ENCODE results near the gene GPLD1.

GRCh38 chr6:24486065-24486464, 3.3 kb downstream of the GPLD1 start:
- TF ChIP-seq CTCF (IDR thresholded peaks at IDR 0.05) (no peak), POLR2A (IDR thresholded peaks at IDR 0.05) (no peak), EP300 (IDR thresholded peaks at IDR 0.05) (no peak)
